ENCODE data around the gene TCEAL3.
A peak's percentile ranks its signal among the peaks of the same experiment; 100 is the strongest.
"Not testable (repeated sequence)": the region's sequence is repeated elsewhere in the genome, so short reads cannot be mapped to it uniquely, and the experiment has no call there.

The TCEAL3 gene, protein sequence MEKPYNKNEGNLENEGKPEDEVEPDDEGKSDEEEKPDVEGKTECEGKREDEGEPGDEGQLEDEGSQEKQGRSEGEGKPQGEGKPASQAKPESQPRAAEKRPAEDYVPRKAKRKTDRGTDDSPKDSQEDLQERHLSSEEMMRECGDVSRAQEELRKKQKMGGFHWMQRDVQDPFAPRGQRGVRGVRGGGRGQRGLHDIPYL

DNA sequence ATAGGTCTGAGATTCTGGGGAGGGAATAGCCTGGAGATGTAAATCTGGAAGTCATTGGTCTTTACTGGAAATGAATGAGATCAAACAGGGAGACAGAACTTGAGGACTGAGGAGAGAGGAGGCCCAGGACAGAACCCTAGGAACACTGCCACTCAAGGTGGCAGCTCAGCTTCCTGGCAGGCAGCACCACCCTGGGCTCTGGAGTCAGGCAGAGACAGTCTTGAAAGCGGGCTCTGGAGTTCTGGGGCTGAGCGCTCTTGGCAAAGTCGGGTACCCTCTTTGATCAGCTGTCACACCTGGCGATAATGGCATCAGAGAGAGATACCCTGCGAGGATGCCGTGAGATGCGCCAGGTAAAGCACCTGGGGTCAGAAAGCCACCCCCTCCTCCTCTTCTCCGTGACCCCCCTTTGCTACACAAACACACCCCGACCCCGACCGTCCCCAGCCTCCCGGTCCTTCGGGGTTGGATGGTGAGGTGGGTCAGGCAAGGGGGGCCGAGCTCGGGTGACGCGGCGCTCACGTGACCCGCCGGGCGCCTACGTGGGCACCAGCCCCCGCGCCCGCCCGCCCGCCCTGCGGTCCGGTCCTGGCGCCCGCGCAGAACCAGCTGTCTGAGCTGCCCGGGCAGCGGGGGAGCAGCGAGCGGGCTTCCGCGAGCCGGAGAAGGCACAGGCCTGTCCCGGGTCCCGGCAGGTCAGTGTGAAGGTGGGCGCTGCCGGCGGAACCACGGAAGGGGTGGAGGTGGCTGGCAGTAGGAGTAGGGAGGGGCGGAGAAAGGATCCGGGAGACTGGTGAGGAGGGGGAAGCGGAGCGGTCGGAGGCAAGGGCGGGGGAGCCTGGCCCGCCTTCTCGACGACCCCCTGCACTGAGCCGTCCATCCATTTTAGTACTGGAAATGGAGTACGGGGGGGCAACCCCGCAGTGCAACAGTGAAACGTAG is at the start of gene TCEAL3:
TSS of gene TCEAL3 (plus strand) at position 600 of the 942 bp plus-strand sequence. CDS start 1,102 bp downstream, outside the sequence.
- peak; percentile 61 for DNase-seq

DNA sequence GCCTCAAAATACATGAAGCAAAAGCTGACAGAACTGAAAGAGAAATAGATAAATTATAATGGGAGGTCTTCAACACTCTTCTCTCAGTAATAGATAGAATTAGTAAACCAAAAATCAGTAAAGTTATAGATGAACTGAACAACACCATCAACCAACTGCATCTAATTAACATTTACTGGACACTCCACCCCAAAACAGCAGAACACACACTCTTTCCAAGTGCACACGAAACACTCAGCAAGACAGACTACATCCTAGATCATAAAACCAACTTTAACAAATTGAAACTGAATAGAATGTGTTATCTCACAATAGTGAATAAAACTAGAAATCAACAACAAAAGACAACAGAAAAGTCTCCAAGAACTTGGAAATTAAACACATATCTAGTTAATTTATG is 47.5 kb upstream of the TCEAL3 start:
- no peak for DNase-seq

DNA sequence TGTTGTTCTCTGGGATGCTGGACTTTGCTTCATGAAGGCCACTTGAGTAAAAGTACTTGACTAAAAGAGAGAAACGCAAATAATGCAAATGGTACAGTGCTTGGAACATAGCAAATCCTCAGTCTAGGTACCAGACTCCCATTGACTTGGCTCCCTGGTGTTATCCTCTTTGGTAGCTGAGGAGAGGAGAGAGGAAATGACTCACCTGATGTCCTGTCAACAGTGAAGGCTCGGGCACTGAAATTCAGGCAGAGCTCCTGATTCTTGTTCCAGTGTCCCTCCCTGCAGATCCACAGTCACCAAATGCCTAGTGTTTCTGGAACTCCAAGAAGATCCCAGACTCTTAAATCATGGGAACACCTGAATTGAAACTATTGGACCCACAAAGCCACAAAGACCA is 45.0 kb upstream of the TCEAL3 start:
- no peak for DNase-seq

DNA sequence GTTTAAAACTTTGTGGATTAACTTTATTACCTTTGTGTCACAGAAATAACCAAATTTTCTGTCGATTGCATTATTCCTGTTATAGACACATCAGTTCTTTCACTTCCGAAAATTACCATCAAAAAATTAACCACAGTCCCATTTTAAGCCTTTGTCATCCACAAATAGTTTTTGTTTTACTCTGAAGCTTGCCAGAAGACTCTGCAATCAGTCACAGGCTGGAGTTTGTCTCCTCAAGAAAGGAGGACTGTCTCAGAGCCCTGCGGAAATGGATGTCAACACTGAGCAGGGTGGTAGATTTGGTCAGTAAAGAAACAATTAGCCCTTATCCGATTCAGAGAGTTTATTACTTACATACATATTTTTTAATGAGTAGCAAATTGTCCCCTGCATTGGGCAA is 42.6 kb upstream of the TCEAL3 start:
- DNase-seq = no peak

DNA sequence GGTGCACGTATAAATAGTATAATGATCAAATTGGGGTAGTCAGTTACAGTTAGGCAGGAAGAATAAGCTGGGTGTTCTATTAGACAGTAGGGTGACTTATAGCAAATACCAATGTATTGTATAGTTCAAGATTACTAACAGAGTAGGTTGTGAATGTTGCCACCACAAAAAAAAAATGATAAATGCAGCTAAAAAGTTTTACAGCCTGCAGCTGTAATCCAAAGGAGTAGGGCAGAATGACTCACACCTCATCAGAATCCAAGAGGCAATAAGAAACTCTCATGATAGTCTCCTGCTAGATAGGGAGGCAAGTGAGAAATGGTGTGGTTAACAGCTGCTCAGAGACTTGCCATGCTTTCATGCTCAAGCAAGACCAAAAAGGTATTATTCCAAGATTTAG is 42.0 kb upstream of the TCEAL3 start:
- DNase-seq = no peak

DNA sequence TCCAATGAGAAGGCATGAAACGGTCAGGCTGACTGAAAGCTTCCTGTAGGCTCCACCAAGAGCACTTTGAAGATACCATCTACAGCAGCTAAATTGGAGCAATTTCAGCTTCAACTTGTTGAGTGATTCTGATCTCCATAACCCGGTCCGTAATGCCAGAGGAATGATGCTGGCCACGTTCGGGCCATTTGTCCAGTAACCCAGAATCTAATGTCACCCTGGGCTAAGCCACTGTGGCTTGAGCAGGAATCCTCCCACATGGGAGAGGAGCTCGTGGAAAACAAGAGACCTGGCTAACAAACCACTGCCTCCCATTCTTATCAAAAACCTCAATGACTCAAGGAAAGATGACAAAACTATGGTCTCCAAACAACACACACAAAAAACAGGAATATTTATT is 36.6 kb upstream of the TCEAL3 start:
- DNase-seq = no peak

DNA sequence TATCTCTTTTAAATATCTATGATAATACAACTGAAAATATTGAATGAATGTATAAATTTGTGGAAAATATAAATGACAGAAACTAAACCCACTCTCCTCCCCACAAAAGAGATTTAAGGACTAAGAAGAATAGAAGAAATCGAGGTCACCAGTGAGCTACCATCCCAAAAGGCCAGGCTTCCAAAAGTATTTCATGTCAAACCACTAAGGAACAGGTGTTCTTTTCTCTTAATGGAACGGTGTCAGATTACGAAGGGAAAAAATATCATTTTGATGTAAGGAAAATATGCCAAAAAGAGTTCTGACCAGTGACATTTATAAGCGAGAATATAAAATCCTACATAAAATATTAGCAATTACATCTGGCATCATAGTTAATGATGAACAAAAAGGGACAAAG is 36.0 kb upstream of the TCEAL3 start:
- no peak for DNase-seq

DNA sequence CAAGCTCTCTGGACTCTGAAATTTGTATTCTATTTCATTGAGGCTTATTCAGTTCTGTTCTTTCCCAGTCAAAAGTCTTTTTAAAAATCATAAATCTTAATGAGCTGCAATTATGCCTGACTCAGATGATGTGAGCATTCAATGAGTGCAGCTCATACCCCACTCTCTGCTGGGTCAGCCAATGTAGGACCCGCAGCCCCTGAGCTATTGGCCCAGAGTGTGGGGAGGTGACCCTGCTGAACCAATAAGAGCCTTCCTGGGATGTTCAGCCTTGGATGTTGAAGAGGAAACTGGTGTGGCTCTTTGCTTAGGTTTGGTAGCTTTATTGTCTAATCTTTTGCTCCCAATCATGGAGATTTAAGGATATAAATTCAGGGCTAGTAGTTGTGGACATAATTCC is 34.6 kb upstream of the TCEAL3 start:
- DNase-seq = no peak

DNA sequence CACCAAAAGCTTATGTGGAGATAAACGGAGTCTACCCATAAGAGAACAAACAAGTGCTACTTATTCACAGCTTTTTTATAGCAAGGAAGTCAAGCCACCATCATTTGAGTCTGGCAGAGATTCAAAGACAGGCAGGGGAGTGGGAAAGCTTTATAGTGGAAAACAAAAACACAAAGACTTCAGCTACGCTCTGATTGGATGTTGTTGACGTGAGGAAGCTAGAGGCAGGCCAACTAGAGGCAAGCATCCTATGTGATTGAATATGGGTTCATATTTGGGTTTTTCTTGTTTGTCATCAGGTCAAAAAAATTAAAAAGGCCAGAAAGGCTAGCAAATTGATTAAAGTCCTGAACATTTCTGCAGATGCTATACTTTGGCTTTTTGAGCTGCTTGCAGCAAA is 23.2 kb upstream of the TCEAL3 start:
- DNase-seq = no peak

DNA sequence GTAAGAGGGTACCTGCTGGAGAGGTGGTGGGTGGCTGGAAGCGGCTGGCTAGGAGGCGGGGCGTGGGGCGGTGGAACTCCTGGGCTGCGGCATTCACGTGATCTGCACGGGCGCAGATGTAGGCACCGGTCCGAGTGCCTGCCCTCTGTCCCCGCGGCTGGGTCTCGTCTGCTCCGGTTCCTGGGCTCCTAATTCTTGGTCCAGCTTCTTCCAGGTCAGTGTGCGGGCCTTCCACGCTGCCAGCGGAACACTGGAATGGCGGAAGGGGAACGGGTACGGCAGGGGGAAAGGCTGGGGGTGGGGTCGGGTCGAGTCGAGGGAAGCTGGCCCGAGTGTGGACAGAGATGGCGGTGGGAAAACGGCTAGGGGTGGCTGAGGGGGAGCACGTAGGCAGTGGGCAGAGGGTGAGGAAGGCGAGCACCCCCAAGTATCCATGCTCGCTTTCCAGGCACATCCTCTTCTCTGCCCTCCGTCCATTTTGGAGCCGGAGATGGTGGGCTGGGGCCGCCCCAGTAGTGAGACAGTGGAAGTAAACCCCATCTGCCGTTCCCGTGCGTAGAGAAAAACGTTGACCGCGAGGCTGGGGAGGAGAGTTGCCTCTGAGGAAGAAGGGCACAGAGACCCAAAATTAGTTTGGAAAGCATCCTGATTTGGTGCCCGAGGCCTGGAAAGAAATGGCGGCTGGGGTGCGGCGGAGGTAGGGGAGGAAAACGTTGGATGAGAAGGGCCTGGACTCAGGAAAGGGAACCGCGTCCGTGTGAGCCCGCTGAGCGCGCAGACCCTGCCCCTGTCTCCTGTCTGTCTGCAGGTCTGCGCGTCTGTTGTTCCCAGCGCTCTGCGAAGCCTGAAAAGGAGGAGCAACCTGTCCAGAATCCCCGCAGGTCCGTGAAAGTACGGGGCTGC is 22.1 kb upstream of the TCEAL3 start, which contains the start of gene TCEAL4:
TSS of gene TCEAL4 (plus strand) at position 105 of the 903 bp plus-strand sequence. CDS start 1,161 bp downstream, outside the sequence.
- DNase-seq = peak; percentile 29

DNA sequence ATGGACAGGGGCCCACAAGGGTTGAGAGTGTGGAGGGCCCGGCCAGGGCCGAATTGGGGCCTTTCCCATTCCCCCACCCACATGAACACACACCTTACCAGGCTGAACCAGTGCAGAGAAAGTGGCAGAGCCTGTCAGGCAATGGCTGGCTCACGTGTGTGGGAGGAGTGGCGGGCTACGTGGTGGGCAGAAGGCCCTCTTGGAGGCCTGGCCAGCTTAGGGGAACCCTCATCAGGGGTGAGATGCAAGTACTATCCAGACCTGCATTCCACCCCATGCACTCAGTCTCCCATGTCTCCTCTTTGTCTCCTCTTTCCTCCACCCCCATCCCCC is 21.5 kb upstream of the TCEAL3 start:
- no peak for DNase-seq

DNA sequence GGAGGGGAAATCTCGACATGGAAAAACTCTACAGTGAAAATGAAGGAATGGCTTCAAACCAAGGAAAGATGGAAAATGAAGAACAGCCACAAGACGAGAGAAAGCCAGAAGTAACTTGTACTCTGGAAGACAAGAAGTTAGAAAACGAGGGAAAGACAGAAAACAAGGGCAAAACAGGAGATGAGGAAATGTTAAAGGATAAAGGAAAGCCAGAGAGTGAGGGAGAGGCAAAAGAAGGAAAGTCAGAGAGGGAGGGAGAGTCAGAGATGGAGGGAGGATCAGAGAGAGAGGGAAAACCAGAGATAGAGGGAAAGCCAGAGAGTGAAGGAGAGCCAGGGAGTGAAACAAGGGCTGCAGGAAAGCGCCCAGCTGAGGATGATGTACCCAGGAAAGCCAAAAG is 21.1 kb upstream of the TCEAL3 start:
- no peak for DNase-seq

DNA sequence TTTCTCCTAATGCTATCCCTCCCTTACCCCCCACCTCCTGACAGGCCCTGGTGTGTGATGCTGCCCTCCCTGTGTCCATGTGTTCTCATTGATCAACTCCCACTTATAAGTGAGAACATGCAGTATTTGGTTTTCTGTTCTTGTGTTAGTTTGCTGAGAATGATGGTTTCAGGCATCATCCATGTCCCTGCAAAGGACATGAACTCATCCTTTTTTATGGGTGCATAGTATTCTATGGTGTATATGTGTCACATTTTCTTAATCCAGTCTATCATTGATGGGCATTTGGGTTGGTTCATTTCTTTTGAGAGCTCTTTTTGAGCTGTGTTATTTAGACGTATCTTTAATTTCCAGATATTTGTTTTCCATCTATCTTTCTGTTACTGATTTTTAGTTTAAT is 15.5 kb upstream of the TCEAL3 start:
- DNase-seq = not testable (repeated sequence)

DNA sequence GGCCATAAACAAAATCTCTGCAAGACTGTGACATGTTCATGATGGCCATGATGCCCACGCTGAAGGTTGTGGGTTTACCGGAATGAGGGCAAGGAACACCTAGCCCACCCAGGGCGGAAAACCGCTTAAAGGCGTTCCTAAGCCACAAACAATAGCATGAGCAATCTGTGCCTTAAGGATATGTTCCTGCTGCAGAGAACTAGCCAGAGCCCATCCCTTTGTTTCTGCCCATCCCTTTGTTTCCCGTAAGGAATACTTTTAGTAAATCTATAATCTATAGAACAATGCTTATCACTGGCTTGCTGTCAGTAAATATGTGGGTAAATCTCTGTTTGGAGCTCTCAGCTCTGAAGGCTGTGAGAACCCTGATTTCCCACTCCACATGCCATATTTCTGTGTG is 12.6 kb upstream of the TCEAL3 start:
- not testable (repeated sequence) for DNase-seq

DNA sequence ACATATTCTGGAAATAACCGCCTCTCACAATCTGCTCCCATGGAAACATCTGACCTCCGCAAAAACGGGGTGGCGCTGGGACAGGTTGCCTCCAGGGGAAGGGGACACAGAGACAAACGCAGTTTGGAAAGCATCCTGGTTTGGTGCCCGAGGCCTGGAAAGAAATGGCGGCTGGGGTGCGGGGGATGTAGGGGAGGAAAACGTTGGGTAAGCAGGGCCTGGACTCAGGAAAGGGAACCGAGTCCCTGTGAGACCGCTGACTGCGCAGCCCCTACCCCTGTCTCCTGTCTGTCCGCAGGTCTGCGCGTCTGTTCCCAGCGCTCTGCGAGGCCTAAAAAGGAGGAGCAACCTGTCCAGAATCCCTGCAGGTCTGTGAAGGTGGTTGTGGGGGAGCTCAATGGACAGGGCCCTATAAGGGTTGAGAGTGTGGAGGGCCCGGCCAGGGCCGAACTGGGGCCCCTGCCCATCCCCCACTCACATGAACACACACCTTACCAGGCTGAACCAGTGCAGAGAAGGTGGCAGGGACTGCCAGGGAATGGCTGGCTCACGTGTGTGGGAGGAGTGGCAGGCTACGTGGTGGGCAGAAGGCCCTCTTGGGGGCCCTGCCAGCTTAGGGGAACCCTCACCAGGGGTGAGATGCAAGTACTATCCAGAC is 672 bp downstream of the TCEAL3 start:
- DNase-seq = no peak

DNA sequence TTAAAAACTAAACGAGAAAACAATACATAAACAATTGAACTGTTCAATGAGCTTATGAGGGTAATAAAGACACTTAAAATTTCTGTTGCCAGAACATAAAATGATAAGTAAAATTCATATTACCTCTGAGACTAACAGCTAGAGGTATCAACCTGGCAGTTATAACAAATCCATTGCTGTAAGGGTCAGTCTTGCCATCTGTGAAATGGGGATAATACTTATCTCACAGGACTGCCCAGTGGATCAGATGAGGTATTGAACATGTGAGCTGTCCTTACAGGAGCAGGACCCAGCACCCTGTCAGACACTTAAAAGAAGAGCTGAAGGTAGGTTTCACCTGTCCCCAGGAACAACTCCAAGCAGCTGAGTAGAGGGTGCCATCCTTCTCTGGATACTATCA is 2.5 kb downstream of the TCEAL3 start:
- no peak for DNase-seq

DNA sequence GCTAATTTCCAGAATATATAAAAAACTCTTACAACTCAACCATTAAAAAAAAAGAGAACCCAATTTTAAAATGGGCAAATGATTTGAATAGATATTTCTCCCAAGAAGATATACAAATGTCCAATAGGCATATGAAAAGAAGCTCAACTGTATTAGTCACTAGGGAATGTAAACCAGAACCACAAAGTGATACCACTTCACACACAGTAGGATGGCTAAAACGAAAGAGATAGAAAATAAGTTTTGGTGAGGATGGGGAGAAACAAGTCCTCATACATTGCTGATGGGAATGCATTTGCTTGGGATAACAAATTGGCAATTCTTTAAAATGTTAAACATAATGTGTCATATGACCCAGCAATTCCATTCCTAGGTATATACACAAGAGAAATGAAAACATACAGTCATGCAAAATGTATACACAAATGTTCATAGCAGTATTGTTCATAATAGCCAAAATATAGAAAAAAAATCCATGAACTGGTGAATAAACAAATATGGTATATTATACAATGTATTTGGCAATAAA is 5.7 kb downstream of the TCEAL3 start:
- no peak for DNase-seq

DNA sequence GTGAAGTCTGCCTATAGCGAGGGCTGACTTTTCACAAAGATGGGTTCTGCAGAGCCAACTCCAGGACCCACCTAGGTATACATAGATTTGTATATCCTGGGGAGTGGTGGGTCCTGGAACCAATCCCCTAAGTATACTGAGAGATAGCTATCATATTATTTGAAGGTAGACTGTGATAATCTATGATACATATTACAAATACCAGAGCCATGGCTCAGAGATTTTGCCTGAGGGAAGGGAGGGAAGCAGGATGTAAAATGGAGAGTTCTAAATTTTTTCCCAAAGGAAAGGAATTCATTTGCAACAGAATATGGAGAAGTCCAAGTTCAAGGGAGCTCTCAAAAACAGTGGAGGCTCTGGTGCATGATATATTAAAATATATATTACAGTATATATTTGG is 7.2 kb downstream of the TCEAL3 start:
- no peak for DNase-seq

DNA sequence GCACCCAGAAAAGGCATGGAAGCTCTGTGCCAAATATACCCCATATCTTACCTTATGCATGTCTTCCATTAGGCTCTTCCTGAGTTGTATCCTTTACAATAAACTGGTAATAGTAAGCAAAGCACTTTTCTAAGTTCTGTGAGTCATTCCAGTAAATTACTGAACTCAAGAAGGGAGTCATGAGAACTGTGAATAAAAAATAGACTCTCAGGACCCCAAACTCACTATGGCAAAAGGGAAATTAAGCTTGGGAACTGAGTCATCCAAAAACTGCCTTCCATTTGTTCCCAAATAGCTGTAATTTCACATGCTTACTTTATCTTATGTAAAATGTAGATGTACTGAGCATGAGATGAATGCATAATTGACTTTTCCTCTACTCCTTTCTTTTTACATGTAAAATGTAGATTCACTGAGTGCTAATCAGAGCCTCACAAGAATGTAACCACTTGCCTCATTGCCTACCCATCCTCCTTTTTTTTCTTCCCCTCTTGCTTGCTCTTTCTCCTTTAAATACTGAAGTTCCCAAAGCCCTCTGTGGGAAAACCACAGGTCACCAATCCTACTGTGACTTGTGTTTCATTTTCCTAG is 8.1 kb downstream of the TCEAL3 start:
- DNase-seq = no peak

DNA sequence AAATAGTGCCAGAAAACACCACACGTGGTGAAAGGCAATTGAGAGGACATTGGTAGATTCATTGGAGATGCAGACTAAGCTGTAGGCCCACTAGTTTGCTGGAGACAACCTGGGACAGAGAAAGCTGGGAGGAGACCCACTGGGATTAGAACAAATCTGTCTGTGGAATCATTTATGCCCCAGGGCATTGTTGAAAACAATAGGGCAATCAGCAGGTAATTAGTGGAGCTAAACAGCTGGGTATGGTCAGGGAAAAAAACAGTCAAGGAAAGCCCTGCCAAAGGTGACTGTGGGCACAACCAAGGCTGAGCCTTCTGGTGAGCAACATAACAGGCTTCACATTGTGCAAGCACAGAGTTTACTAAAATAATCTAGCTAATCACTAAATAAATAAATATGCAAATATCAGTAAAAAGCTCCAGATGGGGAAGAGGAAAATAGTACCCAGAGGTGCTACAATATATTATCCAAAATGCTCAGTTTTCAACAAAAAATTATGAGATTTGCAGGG is 9.0 kb downstream of the TCEAL3 start:
- DNase-seq = no peak

DNA sequence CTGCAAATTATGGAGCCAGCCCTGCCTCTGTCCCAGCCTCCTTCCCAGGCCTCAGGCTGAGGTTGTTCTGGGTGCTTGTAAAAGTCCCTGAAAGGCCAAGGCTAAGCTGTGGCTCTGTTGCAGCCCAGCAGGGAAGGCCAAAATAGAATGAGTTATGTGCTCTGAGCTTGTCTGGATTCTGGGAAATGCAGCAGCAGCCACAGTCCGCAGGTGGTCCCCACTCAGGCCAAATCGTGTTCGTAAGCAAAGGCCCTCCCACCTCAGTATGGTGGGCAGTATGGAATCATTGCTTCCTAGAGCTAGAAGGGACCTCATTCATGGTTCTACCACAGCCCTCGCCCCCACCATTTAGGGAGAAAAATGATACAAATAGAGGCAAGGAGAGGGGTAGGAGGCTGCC is 16.3 kb downstream of the TCEAL3 start:
- DNase-seq = no peak

DNA sequence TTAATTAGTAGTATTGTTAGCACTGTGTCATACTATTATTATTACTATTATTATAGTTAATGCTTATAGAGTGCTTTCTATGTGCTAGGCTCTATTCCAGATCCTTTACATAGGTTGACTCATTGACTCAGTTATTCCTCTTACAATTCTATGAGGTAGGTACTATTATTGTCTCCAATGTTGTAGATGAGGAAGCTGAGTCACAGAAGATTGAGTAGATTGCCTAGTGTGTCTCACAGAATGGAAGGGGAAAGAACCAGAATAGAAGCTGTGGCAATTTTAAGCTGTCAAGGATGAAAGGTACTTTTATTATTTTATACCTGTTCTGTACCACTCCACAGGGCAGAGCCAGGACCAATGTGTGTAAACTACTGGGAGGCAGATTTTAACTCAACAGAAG is 19.1 kb downstream of the TCEAL3 start:
- DNase-seq = no peak

Measured in CD4-positive, alpha-beta T cell treated with Interferon gamma for 1 hour (primary cell).